ENCODE data around the gene HTR4.

- TF ChIP-seq, protein P1, sequence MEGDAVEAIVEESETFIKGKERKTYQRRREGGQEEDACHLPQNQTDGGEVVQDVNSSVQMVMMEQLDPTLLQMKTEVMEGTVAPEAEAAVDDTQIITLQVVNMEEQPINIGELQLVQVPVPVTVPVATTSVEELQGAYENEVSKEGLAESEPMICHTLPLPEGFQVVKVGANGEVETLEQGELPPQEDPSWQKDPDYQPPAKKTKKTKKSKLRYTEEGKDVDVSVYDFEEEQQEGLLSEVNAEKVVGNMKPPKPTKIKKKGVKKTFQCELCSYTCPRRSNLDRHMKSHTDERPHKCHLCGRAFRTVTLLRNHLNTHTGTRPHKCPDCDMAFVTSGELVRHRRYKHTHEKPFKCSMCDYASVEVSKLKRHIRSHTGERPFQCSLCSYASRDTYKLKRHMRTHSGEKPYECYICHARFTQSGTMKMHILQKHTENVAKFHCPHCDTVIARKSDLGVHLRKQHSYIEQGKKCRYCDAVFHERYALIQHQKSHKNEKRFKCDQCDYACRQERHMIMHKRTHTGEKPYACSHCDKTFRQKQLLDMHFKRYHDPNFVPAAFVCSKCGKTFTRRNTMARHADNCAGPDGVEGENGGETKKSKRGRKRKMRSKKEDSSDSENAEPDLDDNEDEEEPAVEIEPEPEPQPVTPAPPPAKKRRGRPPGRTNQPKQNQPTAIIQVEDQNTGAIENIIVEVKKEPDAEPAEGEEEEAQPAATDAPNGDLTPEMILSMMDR (IDR thresholded peaks at IDR 0.05; ENCODE audit: low read depth, low read length), result no peak
- no peak for TF ChIP-seq EZH2phosphoT487 (IDR thresholded peaks at IDR 0.05; ENCODE audit: low read depth)
Observed at GRCh38 chr5:148682058-148683026, 28.0 kb upstream of the HTR4 start.
